ENCODE data around the gene TET1.
A peak's percentile ranks its signal among the peaks of the same experiment; 100 is the strongest.

TET1 gene

GRCh38 chr10:68597407-68597806 is 37.3 kb downstream of the TET1 start:
- TF ChIP-seq POLR2AphosphoS5 (IDR thresholded peaks at IDR 0.05; ENCODE audit: low read depth, low read length) = no peak
- no peak for TF ChIP-seq REST (IDR thresholded peaks at IDR 0.05; ENCODE audit: insufficient read depth in 1 of 2, low read depth in 2 of 2, low read length in 2 of 2)
- no peak for TF ChIP-seq SIN3A (IDR thresholded peaks at IDR 0.05; ENCODE audit: borderline replicate concordance, insufficient read depth, low read length)
- TF ChIP-seq TAF1 (IDR thresholded peaks at IDR 0.05; ENCODE audit: borderline replicate concordance, insufficient read depth, low read length) = no peak
- TF ChIP-seq FOXP2 (optimal IDR thresholded peaks at IDR 0.05; ENCODE audit: borderline replicate concordance, extremely low read depth, extremely low read length, insufficient read depth) = no peak

DNA sequence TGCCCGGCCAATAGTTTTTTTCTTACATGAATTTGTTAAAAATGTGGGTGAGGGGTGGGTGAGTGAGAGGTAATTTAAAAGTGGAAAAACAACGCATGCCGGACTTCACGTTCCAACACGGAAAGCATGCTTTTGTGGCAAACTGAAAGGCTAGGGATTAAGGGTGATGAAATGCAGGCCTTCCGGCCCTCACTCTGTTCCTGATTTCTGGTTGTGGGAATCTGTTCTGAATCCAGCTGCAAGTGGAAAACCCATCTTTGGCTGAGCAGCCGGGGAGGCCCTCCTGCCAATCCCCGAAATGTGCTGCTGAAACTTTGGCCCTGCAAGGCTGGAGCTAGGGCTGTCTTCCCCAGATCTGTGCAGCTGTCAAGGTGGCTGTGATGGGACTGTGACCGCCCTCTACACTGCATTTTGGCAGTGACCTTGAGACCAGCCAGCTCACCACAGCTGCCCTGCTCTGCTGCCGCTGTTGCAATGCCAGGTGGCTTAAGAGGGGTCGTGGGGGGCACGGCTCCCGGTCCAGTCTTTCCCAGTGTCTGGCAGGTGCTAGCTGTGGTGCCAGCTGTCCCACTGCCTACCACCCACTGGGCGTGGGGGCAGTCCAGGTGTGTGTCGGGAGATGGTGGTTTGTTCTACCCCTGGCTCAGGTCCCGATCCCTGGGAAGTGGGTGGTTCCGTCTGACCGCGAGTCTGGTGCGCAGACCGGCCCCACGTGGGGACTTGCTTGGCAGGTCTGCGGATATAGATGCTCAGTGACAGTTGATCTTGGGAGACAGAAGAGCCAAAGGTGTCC is 39.0 kb downstream of the TET1 start:
- TF ChIP-seq POLR2AphosphoS5 (IDR thresholded peaks at IDR 0.05; ENCODE audit: low read depth, low read length) (no peak), FOXP2 (optimal IDR thresholded peaks at IDR 0.05; ENCODE audit: borderline replicate concordance, extremely low read depth, extremely low read length, insufficient read depth) (peak; percentile 11)

- no peak for TF ChIP-seq FOXP2 (optimal IDR thresholded peaks at IDR 0.05; ENCODE audit: borderline replicate concordance, extremely low read depth, extremely low read length, insufficient read depth)
- no peak for TF ChIP-seq SIN3A (IDR thresholded peaks at IDR 0.05; ENCODE audit: borderline replicate concordance, insufficient read depth, low read length)
- no peak for TF ChIP-seq TAF1 (IDR thresholded peaks at IDR 0.05; ENCODE audit: borderline replicate concordance, insufficient read depth, low read length)
- no peak for TF ChIP-seq REST (IDR thresholded peaks at IDR 0.05; ENCODE audit: insufficient read depth in 1 of 2, low read depth in 2 of 2, low read length in 2 of 2)
- TF ChIP-seq POLR2AphosphoS5 (IDR thresholded peaks at IDR 0.05; ENCODE audit: low read depth, low read length) = no peak
These were observed 39.6 kb downstream of the TET1 start for GRCh38 chr10:68599771-68600040.

DNA sequence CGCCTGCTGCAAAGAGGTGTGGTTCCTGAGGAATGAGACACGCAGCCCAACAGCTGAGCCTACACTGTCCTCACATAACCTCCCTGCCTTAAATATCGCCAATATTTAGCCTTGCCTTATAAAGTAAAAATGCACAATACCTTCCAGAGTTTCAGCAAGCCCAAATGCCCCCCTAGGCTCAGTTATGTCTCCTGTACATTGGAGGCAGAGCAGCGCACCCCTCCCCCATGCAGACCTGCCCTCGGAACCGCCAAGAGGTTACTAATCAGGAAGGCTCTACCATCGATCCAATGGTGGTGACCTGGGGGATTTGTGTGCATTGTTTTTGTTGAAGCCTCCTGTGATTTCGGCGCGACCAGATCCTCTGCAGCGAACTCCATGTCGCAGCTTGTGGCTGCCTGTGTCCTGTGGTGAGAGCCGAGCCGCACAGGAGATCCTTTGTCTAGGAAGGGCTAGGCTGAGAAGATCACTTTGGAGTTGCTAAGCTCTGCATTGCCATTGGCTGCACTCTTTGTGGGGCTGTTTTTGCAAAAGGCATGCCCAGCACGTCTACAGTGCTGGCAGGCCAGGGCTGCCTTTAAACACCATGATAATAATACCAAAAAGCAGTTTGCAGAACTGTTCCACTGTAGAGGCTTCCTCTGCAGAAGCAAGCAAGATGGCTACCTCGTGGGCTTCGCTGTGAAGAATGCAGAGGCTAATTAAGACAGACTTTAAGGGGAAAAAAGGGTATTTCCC is 40.1 kb downstream of the TET1 start:
- TF ChIP-seq POLR2AphosphoS5 (IDR thresholded peaks at IDR 0.05; ENCODE audit: low read depth, low read length) (peak; percentile 66), TAF1 (IDR thresholded peaks at IDR 0.05; ENCODE audit: borderline replicate concordance, insufficient read depth, low read length) (0 out of 2 replicates have a peak, but pooled peaks have one; percentile 52), FOXP2 (optimal IDR thresholded peaks at IDR 0.05; ENCODE audit: borderline replicate concordance, extremely low read depth, extremely low read length, insufficient read depth) (peak; percentile 36), REST (IDR thresholded peaks at IDR 0.05; ENCODE audit: insufficient read depth in 1 of 2, low read depth in 2 of 2, low read length in 2 of 2) (no peak), SIN3A (IDR thresholded peaks at IDR 0.05; ENCODE audit: borderline replicate concordance, insufficient read depth, low read length) (peak; percentile 81; the same call in 1 of the 2 replicates)

DNA sequence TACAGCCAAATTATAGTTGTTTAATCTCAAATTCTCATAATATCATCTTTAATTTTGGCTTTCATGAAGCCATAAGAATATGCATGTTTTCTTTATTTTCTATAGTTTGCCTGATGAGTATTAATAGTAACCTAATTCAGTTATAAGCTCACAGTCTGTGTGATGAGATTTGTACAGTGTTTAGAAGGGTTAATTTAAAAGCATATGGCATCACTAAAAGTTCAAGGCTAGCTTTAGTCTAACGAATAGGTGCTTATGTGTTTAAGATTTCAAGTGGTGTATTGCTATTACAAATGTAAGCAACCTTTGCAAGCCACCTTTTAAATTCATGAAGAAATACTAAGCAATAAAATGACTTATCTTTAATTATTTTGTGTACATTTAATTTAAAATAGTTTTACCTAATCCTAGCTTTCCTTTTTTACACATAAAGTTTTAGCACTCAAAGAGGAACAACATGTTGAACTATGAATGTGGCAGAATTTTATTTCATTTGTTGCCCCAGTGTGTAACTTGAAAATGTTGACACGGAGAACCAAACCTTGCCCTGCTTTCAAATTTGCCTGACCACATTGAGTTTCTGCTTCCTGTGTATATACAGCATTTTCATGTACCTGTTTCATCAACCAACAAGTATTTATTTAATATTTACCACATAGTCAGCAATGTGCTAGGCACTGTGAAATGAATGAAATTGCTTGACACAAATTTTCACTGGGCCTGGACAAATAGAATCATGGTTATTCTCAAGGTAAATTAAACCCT is 41.5 kb downstream of the TET1 start:
- TF ChIP-seq POLR2AphosphoS5 (IDR thresholded peaks at IDR 0.05; ENCODE audit: low read depth, low read length) = no peak
- no peak for TF ChIP-seq TAF1 (IDR thresholded peaks at IDR 0.05; ENCODE audit: borderline replicate concordance, insufficient read depth, low read length)
- TF ChIP-seq SIN3A (IDR thresholded peaks at IDR 0.05; ENCODE audit: borderline replicate concordance, insufficient read depth, low read length) = no peak
- TF ChIP-seq FOXP2 (optimal IDR thresholded peaks at IDR 0.05; ENCODE audit: borderline replicate concordance, extremely low read depth, extremely low read length, insufficient read depth) = no peak
- no peak for TF ChIP-seq REST (IDR thresholded peaks at IDR 0.05; ENCODE audit: insufficient read depth in 1 of 2, low read depth in 2 of 2, low read length in 2 of 2)

All from PFSK-1 (cell line).